H9 (cell line): Measurements from ENCODE around the gene NCKAP5L. TPM values are rescaled to one million over a fixed set of nuclear protein-coding genes. Genes with fewer than 3 reads are reported as not detected.

Experiments used
- DNase-seq: peaks from one replicate; pipeline ENCODE4 v3.0.0-alpha.2; 2017
- H2AFZ ChIP-seq: one replicate; pipeline ENCODE4 v1.6.1; 2013; ENCODE audit warnings: mild to moderate bottlenecking, low read length, control low read depth, moderate library complexity
- H2AK5ac ChIP-seq: 2 replicates; pipeline ENCODE4 v1.6.1; 2013; ENCODE audit warnings: low read length, control low read depth, mixed read lengths; ENCODE audit not compliant: insufficient read length
- H2BK120ac ChIP-seq: one replicate; pipeline ENCODE4 v1.6.1; 2013; ENCODE audit warnings: low read depth, mild to moderate bottlenecking, low read length, control low read depth, inconsistent platforms; ENCODE audit not compliant: poor library complexity, severe bottlenecking
- H2BK12ac ChIP-seq: 2 replicates; pipeline ENCODE4 v1.6.1; 2013; ENCODE audit warnings: low read length, control low read depth, mixed read lengths, low read depth; ENCODE audit not compliant: insufficient read length
- H2BK15ac ChIP-seq: 2 replicates; pipeline ENCODE4 v1.6.1; 2013; ENCODE audit warnings: low read depth, low read length, control low read depth
- H2BK20ac ChIP-seq: one replicate; pipeline ENCODE4 v1.6.1; 2013; ENCODE audit warnings: low read depth, mild to moderate bottlenecking, low read length, control low read depth, inconsistent platforms; ENCODE audit not compliant: poor library complexity, severe bottlenecking
- H2BK5ac ChIP-seq: 2 replicates; pipeline ENCODE4 v1.6.1; 2013; ENCODE audit warnings: low read length, control low read depth, mixed read lengths; ENCODE audit not compliant: insufficient read length
- H3K14ac ChIP-seq: 2 replicates; pipeline ENCODE4 v1.6.1; 2013; ENCODE audit warnings: low read length, control low read depth; ENCODE audit not compliant: insufficient read depth
- H3K18ac ChIP-seq: 2 replicates; pipeline ENCODE4 v1.6.1; 2013; ENCODE audit warnings: low read depth, mild to moderate bottlenecking, mixed read lengths, low read length, control low read depth; ENCODE audit not compliant: insufficient read length
- H3K23ac ChIP-seq: 2 replicates; pipeline ENCODE4 v1.6.1; 2013; ENCODE audit warnings: low read length, control low read depth, mixed read lengths, low read depth; ENCODE audit not compliant: insufficient read length
- H3K23me2 ChIP-seq: 2 replicates; pipeline ENCODE4 v1.6.1; 2013; ENCODE audit warnings: low read depth, mild to moderate bottlenecking, mixed read lengths, low read length, control low read depth; ENCODE audit not compliant: insufficient read length, poor library complexity, severe bottlenecking
- H3K27ac ChIP-seq: 2 replicates; pipeline ENCODE4 v1.5.1; 2013; ENCODE audit warnings: low read length, control low read depth, mixed read lengths, low read depth; ENCODE audit not compliant: insufficient read length
- H3K27me3 ChIP-seq: 2 replicates; pipeline ENCODE4 v1.6.1; 2013; ENCODE audit warnings: low read length, control low read depth, inconsistent platforms; ENCODE audit not compliant: insufficient read depth
- H3K4ac ChIP-seq: 2 replicates; pipeline ENCODE4 v1.6.1; 2013; ENCODE audit warnings: low read depth, mild to moderate bottlenecking, control low read depth, inconsistent platforms, low read length, moderate library complexity
- H3K4me1 ChIP-seq: 2 replicates; pipeline ENCODE4 v1.6.1; 2013; ENCODE audit warnings: low read length, control low read depth, inconsistent platforms; ENCODE audit not compliant: insufficient read depth
- H3K4me2 ChIP-seq: 2 replicates; pipeline ENCODE4 v1.6.1; 2013; ENCODE audit warnings: low read length, control low read depth, mixed read lengths; ENCODE audit not compliant: insufficient read length, insufficient read depth
- H3K56ac ChIP-seq: 2 replicates; pipeline ENCODE4 v1.6.1; 2013; ENCODE audit warnings: low read depth, mild to moderate bottlenecking, mixed read lengths, low read length, control low read depth; ENCODE audit not compliant: insufficient read length
- H3K79me1 ChIP-seq: 2 replicates; pipeline ENCODE4 v1.6.1; 2013; ENCODE audit warnings: low read depth, mild to moderate bottlenecking, moderate library complexity, low read length, control low read depth, inconsistent platforms; ENCODE audit not compliant: insufficient read depth, poor library complexity, severe bottlenecking
- H3K79me2 ChIP-seq: 2 replicates; pipeline ENCODE4 v1.6.1; 2013; ENCODE audit warnings: low read length, control low read depth, inconsistent platforms; ENCODE audit not compliant: insufficient read depth
- H3K9ac ChIP-seq: 2 replicates; pipeline ENCODE4 v1.6.1; 2013; ENCODE audit warnings: low read length, control low read depth, mixed read lengths; ENCODE audit not compliant: insufficient read length; ENCODE audit errors: extremely low read depth
- H3K9me3 ChIP-seq: one replicate; pipeline ENCODE4 v1.6.1; 2013; ENCODE audit warnings: low read depth, low read length, inconsistent platforms; ENCODE audit not compliant: control insufficient read depth
- H3T11ph ChIP-seq: one replicate; pipeline ENCODE4 v1.6.1; 2013; ENCODE audit warnings: mild to moderate bottlenecking, low read length, control low read depth, inconsistent platforms
- H4K20me1 ChIP-seq: one replicate; pipeline ENCODE4 v1.6.1; 2013; ENCODE audit not compliant: control insufficient read depth, insufficient read length, insufficient read depth
- H4K5ac ChIP-seq: 2 replicates; pipeline ENCODE4 v1.6.1; 2013; ENCODE audit warnings: low read depth, mild to moderate bottlenecking, mixed read lengths, low read length, control low read depth; ENCODE audit not compliant: insufficient read length
- H4K8ac ChIP-seq: replicated peaks from 2 replicates; pipeline ENCODE4 v1.6.1; 2013; ENCODE audit warnings: low read length, control low read depth, mixed read lengths, low read depth; ENCODE audit not compliant: insufficient read length
- H4K91ac ChIP-seq: 2 replicates; pipeline ENCODE4 v1.6.1; 2013; ENCODE audit warnings: low read depth, mild to moderate bottlenecking, moderate library complexity, mixed read lengths, low read length, control low read depth; ENCODE audit not compliant: insufficient read length
- H3K27ac Mint-ChIP-seq, 3 experiments: 2 replicates in 2 of 3; 3 replicates in 1 of 3; pipeline ENCODE4 v1.8.0; 2020 to 2021; ENCODE audit warnings: mixed read lengths in 3 of 3, mild to moderate bottlenecking in 1 of 3, moderate library complexity in 1 of 3
- H3K27me3 Mint-ChIP-seq: 2 replicates; pipeline ENCODE4 v1.8.0; 2021; ENCODE audit warnings: low read depth, mild to moderate bottlenecking, moderate library complexity, mixed read lengths
- H3K36me3 Mint-ChIP-seq, 3 experiments: 2 replicates in 2 of 3; 3 replicates in 1 of 3; pipeline ENCODE4 v1.8.0; 2020 to 2021; ENCODE audit warnings: low read depth in 3 of 3, mixed read lengths in 3 of 3; ENCODE audit not compliant: insufficient read depth in 1 of 3
- H3K4me1 Mint-ChIP-seq, 2 experiments: 2 replicates each; pipeline ENCODE4 v1.8.0; 2020; ENCODE audit warnings: mixed read lengths in 2 of 2
- H3K4me3 Mint-ChIP-seq, 2 experiments: 2 replicates in 1 of 2; 3 replicates in 1 of 2; pipeline ENCODE4 v1.8.0; 2020 to 2021; ENCODE audit warnings: mild to moderate bottlenecking in 2 of 2, mixed read lengths in 2 of 2, moderate library complexity in 1 of 2
- H3K9me3 Mint-ChIP-seq, 2 experiments: 2 replicates in 1 of 2; 3 replicates in 1 of 2; pipeline ENCODE4 v1.8.0; 2020; ENCODE audit warnings: mild to moderate bottlenecking in 2 of 2, mixed read lengths in 2 of 2, moderate library complexity in 1 of 2
- CTCF ChIP-seq: fragments of 200-600 bp; sonication (generic); conservative IDR thresholded peaks from 3 replicates; pipeline ENCODE4 v1.8.0; 2021; ENCODE audit warnings: antibody characterized with exemption, mild to moderate bottlenecking
- WGBS: extraction: QIAGEN DNeasy Blood & Tissue Kit; methylation state at CpG from one replicate; pipeline ENCODE4 v1.1.7; 2013; ENCODE audit warnings: missing lambda C conversion rate, low lambda C conversion rate, mixed read lengths; ENCODE audit not compliant: insufficient read length; ENCODE audit errors: extremely low coverage; 5-methylcytosine and 5-hydroxymethylcytosine counted together
- total RNA-seq: library from RNA; stranded (reverse); gene quantifications from 2 replicates; pipeline ENCODE4 v1.2.1, GENCODE V29; 2021

The NCKAP5L gene
- total RNA-seq, 1 experiment from 2014 or later = 27.7 TPM

- H3K9ac ChIP-seq = peak overlapping the region; percentile 99
- no peaks in the 10 kb centered on the region for H3K27me3 ChIP-seq
- H3K4me3 Mint-ChIP-seq = peak overlapping the region; percentile 91 to 96
- H4K8ac ChIP-seq = peak overlapping the region; percentile 28
- no peaks in the 10 kb centered on the region for H4K20me1 ChIP-seq
- DNase-seq = peak; percentile 84
- H3K27ac ChIP-seq = peak overlapping the region; percentile 94
- no peak overlapping the region for H2AFZ ChIP-seq
- no peak overlapping the region for H2AK5ac ChIP-seq
- H2BK120ac ChIP-seq = peak overlapping the region; percentile 40
- peak overlapping the region; percentile 79 for H3K4me2 ChIP-seq
- H3K14ac ChIP-seq = peak overlapping the region; percentile 88
- no peaks in the 10 kb centered on the region for H3K9me3 ChIP-seq
- no peak overlapping the region for H4K5ac ChIP-seq
- peaks cover 0 to 18% (median 17%) of the 10 kb centered on the region in 3 experiments; a peak in 4 of 7 replicates for H3K36me3 Mint-ChIP-seq
- no peak overlapping the region for H2BK5ac ChIP-seq
- H3K4me1 Mint-ChIP-seq = peaks cover 25 to 29% of the 10 kb centered on the region in 2 experiments
- peaks cover 3% of the 10 kb centered on the region for H3K23me2 ChIP-seq
- TF ChIP-seq CTCF = no peak
- H3K9me3 Mint-ChIP-seq = no peaks in the 10 kb centered on the region; a peak in 1 of 5 replicates
- H3K79me1 ChIP-seq = no peaks in the 10 kb centered on the region
- peak overlapping the region; percentile 58 for H3K18ac ChIP-seq
- no peak overlapping the region for H2BK20ac ChIP-seq
- no peak overlapping the region for H3T11ph ChIP-seq
- no peak overlapping the region for H2BK12ac ChIP-seq
- no peak overlapping the region for H2BK15ac ChIP-seq
- H3K27ac Mint-ChIP-seq = peak overlapping the region; percentile 99 to 100 (median 99)
- WGBS = no CpG with 5 or more reads among the region's 35 CpGs
- H4K91ac ChIP-seq = no peak overlapping the region
- no peaks in the 10 kb centered on the region for H3K4me1 ChIP-seq
- H3K56ac ChIP-seq = no peak overlapping the region
- H3K27me3 Mint-ChIP-seq = peaks cover 2% of the 10 kb centered on the region; the same call in 1 of the 2 replicates
- peaks cover 37% of the 10 kb centered on the region for H3K79me2 ChIP-seq
- H3K23ac ChIP-seq = no peak overlapping the region
- no peak overlapping the region for H3K4ac ChIP-seq
Measured at GRCh38 chr12:49741882-49742620, 86.2 kb downstream of the NCKAP5L start.

Other genes with a start within 250 kb of the NCKAP5L start
- 0.42 and 0.46 TPM in 2 replicates for gene FAM186B, start 222.8 kb downstream of the NCKAP5L start, total RNA-seq
- gene PRPF40B, start 204.9 kb downstream of the NCKAP5L start, total RNA-seq = 17.4 and 19.0 TPM in 2 replicates
- 20.5 and 22.8 TPM in 2 replicates for gene FMNL3, start 121.0 kb downstream of the NCKAP5L start, total RNA-seq
- 362 and 373 TPM in 2 replicates for gene TMBIM6, start 86.9 kb downstream of the NCKAP5L start, total RNA-seq
- gene BCDIN3D, start 14.7 kb upstream of the NCKAP5L start, total RNA-seq = 3.3 and 3.5 TPM in 2 replicates
- 0.22 and 0.42 TPM in 2 replicates for gene FAIM2, start 75.5 kb upstream of the NCKAP5L start, total RNA-seq
- gene AQP2, start 122.3 kb upstream of the NCKAP5L start, total RNA-seq = not detected in 2 replicates
- 2.5 and 2.8 TPM in 2 replicates for gene AQP5, start 133.5 kb upstream of the NCKAP5L start, total RNA-seq
- 0.09 and 0.11 TPM in 2 replicates for gene AQP6, start 144.5 kb upstream of the NCKAP5L start, total RNA-seq
- 60.8 and 64.8 TPM in 2 replicates for gene RACGAP1, start 197.1 kb upstream of the NCKAP5L start, total RNA-seq
- 3.9 and 4.0 TPM in 2 replicates for gene ASIC1, start 229.2 kb upstream of the NCKAP5L start, total RNA-seq